Ishikawa (cell line): ENCODE data around the gene AIFM2.

Experiments
- CEBPB ChIP-seq: IDR thresholded peaks from 2 replicates; pipeline ENCODE4 v1.6.1; 2012
- CREB1 ChIP-seq: IDR thresholded peaks from 2 replicates; pipeline ENCODE4 v1.6.1; 2012; ENCODE audit warnings: low read depth
- EGR1 ChIP-seq: IDR thresholded peaks from 2 replicates; pipeline ENCODE4 v1.6.1; 2012
- EP300 ChIP-seq: IDR thresholded peaks from 2 replicates; pipeline ENCODE4 v1.6.1; 2012; ENCODE audit warnings: borderline replicate concordance
- FOXM1 ChIP-seq: IDR thresholded peaks from 2 replicates; pipeline ENCODE4 v1.6.1; 2012; ENCODE audit warnings: low read depth, borderline replicate concordance
- NFIC ChIP-seq: IDR thresholded peaks from 2 replicates; pipeline ENCODE4 v1.6.1; 2012
- RAD21 ChIP-seq: IDR thresholded peaks from 2 replicates; pipeline ENCODE4 v1.6.1; 2012; ENCODE audit warnings: low read depth
- TAF1 ChIP-seq: IDR thresholded peaks from 2 replicates; pipeline ENCODE4 v1.6.1; 2012; ENCODE audit warnings: low read depth, mild to moderate bottlenecking
- TCF12 ChIP-seq: IDR thresholded peaks from 2 replicates; pipeline ENCODE4 v1.6.1; 2012; ENCODE audit warnings: low read depth
- TEAD4 ChIP-seq: IDR thresholded peaks from 2 replicates; pipeline ENCODE4 v1.6.1; 2012
- YY1 ChIP-seq: IDR thresholded peaks from 2 replicates; pipeline ENCODE4 v1.6.1; 2012; ENCODE audit warnings: low read depth
- ZBTB7A ChIP-seq: IDR thresholded peaks from 2 replicates; pipeline ENCODE4 v1.6.1; 2012; ENCODE audit warnings: low read depth
- TF ChIP-seq, protein P1 (sequence below): IDR thresholded peaks from 2 replicates; pipeline ENCODE4 v1.6.1; 2012
- TF ChIP-seq, protein P2 (sequence below): IDR thresholded peaks from 2 replicates; pipeline ENCODE4 v1.6.1; 2012; ENCODE audit warnings: low read depth, mild to moderate bottlenecking
- TF ChIP-seq, protein P3 (sequence below): IDR thresholded peaks from 2 replicates; pipeline ENCODE4 v1.6.1; 2012

AIFM2 gene

DNA sequence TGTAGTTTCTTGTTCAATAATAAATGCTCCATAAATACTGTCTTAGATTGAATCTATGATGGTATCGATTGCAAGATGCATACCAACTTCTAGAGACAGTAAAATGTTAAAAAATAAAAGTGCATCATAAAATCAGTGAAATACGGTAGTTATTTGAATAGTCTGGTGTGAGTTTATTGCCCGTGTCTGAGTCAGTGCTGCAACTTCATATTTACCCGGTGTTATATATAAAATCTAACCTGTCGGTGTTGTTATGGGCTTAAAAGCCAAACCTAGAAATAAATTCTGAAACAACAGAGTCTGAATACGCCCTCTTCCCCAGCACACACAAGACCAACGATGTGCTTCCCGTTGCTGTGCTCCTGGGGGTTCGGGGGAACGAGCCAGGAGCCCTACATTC, 63.7 kb downstream of the AIFM2 start:
- no peak for TF ChIP-seq EP300
- no peak for TF ChIP-seq YY1
- TF ChIP-seq TCF12: no peak
- TF ChIP-seq, protein P1, sequence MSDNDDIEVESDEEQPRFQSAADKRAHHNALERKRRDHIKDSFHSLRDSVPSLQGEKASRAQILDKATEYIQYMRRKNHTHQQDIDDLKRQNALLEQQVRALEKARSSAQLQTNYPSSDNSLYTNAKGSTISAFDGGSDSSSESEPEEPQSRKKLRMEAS: no peak
- TF ChIP-seq FOXM1: no peak

DNA sequence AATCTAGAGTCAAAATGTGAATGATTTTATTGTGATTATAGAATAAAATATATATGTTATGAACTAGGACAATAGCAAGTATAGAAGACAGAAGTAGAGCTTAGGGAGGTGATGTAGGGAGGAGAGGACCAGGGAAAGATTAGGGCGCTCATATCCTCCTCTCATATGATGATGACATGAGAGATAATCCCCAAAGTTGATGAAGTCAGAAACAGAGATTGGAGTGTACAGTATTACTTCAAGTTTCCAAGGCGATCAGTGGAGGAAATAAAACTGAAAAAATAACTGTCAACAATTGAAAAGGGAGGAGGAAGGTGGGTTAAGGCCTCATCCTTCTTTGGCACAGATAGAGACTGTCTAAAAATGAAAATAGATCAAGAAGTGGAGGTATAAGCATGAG, 65.0 kb downstream of the AIFM2 start:
- TF ChIP-seq CREB1 (no peak), TEAD4 (no peak), CEBPB (no peak), RAD21 (no peak), FOXM1 (no peak), EP300 (no peak), EGR1 (no peak), YY1 (no peak), ZBTB7A (no peak), TAF1 (no peak), TCF12 (no peak), NFIC (no peak)
- TF ChIP-seq, protein P2, sequence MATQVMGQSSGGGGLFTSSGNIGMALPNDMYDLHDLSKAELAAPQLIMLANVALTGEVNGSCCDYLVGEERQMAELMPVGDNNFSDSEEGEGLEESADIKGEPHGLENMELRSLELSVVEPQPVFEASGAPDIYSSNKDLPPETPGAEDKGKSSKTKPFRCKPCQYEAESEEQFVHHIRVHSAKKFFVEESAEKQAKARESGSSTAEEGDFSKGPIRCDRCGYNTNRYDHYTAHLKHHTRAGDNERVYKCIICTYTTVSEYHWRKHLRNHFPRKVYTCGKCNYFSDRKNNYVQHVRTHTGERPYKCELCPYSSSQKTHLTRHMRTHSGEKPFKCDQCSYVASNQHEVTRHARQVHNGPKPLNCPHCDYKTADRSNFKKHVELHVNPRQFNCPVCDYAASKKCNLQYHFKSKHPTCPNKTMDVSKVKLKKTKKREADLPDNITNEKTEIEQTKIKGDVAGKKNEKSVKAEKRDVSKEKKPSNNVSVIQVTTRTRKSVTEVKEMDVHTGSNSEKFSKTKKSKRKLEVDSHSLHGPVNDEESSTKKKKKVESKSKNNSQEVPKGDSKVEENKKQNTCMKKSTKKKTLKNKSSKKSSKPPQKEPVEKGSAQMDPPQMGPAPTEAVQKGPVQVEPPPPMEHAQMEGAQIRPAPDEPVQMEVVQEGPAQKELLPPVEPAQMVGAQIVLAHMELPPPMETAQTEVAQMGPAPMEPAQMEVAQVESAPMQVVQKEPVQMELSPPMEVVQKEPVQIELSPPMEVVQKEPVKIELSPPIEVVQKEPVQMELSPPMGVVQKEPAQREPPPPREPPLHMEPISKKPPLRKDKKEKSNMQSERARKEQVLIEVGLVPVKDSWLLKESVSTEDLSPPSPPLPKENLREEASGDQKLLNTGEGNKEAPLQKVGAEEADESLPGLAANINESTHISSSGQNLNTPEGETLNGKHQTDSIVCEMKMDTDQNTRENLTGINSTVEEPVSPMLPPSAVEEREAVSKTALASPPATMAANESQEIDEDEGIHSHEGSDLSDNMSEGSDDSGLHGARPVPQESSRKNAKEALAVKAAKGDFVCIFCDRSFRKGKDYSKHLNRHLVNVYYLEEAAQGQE: no peak
- TF ChIP-seq, protein P1: no peak
- TF ChIP-seq, protein P3, sequence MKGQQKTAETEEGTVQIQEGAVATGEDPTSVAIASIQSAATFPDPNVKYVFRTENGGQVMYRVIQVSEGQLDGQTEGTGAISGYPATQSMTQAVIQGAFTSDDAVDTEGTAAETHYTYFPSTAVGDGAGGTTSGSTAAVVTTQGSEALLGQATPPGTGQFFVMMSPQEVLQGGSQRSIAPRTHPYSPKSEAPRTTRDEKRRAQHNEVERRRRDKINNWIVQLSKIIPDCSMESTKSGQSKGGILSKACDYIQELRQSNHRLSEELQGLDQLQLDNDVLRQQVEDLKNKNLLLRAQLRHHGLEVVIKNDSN: no peak

DNA sequence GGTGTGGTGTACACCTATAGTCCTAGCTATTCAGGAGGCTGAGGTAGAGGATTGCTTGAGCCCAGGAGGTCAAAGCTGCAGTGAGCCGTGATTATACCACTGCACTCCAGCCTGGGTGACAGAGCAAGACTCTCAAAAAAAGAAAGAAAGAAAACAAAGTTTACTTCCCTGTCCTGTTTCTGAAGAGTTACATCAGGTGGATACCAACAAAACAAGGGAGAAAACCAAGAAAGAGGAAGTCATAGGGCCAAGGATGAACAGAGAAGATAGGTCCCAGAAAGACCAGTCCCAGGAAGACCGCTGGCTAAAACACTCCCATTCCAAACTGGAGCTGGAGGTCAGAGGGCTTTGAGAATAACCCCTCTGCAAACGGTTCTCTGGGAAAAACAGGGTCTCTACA, 66.4 kb downstream of the AIFM2 start:
- TF ChIP-seq, protein P1: no peak
- TF ChIP-seq, protein P2: no peak
- TF ChIP-seq RAD21 (no peak), TCF12 (no peak), CEBPB (no peak), TEAD4 (no peak)

DNA sequence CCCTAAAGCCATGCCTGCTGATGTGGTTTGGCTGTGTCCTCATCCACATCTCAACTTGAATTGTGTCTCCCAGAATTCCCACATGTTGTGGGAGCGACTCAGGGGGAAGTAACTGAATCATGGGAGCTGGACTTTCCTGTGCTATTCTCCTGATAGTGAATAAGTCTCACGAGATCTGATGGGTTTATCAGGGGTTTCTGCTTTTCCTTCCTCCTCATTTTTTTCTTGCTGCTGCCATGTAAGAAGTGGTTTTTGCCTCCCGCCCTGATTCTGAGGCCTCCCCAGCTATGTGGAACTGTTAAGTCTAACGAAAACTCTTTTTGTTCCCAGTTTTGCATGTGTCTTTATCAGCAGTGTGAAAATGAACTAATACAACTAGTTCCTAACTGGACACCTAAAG, 68.1 kb downstream of the AIFM2 start:
- no peak for TF ChIP-seq ZBTB7A
- no peak for TF ChIP-seq RAD21
- TF ChIP-seq, protein P3: no peak
- no peak for TF ChIP-seq YY1
- no peak for TF ChIP-seq TCF12
- no peak for TF ChIP-seq EP300
- no peak for TF ChIP-seq CEBPB
- no peak for TF ChIP-seq TAF1
- no peak for TF ChIP-seq TEAD4
- TF ChIP-seq FOXM1: no peak

DNA sequence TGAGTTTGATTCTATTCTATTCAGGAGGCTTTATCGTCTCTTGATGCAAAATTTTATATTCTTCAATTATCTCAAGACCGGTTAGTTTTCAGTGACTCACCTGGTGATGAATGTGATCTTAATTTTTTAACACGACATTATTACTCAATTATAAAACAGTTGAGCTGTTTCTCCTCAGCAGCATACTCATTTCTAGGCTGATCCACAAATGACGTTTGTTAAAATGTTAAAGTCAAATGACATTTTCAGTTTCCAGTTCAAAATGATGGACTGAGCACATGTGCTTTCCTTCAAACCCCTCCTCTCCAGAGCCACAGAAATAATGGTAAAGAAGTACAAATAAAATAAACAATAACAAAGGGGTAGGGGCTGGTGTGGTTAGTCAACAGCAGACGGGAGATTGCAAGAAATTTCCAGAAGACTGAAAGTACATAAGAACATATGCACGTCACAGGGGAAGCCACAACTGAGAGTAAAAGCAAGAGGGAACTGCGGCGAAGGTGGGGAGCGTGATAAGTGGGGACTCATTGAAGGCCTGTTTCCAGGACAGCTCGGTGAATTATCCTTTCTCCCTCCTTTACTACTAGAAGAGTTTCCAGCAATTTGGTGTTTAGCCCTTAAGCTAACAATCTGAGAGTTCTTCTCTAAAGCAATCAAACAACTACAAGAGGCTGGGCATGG, 69.1 kb downstream of the AIFM2 start:
- TF ChIP-seq FOXM1 (no peak), RAD21 (no peak), TAF1 (no peak), CEBPB (no peak), TEAD4 (no peak), YY1 (no peak), CREB1 (no peak), EP300 (no peak), NFIC (no peak), ZBTB7A (no peak), EGR1 (no peak), TCF12 (no peak)
- TF ChIP-seq, protein P2: no peak
- TF ChIP-seq, protein P1: no peak
- TF ChIP-seq, protein P3: no peak
